Measurements from ENCODE around the gene DDOST.

DNA sequence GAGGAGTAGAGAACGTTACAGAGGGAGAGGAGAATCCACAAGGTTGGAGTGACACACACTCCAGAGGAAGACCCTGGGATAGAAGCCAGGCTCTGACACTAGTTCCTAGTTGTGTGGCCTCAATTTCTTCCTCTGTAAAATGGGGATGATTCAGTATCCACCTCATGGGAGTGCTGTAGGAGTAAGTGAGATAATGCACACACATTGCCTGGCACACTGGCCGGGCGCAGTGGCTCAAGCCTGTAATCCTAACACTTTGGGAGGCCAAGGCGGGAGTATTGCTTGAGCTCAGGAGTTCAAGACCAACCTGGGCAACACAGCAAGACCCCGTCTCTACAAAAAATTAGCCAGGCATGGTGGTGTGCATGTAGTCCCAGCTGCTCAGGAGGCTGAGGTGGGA lies 47.7 kb upstream of the DDOST start:
- TF ChIP-seq, protein P1, sequence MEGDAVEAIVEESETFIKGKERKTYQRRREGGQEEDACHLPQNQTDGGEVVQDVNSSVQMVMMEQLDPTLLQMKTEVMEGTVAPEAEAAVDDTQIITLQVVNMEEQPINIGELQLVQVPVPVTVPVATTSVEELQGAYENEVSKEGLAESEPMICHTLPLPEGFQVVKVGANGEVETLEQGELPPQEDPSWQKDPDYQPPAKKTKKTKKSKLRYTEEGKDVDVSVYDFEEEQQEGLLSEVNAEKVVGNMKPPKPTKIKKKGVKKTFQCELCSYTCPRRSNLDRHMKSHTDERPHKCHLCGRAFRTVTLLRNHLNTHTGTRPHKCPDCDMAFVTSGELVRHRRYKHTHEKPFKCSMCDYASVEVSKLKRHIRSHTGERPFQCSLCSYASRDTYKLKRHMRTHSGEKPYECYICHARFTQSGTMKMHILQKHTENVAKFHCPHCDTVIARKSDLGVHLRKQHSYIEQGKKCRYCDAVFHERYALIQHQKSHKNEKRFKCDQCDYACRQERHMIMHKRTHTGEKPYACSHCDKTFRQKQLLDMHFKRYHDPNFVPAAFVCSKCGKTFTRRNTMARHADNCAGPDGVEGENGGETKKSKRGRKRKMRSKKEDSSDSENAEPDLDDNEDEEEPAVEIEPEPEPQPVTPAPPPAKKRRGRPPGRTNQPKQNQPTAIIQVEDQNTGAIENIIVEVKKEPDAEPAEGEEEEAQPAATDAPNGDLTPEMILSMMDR (conservative IDR thresholded peaks at IDR 0.05; ENCODE audit: low read length) = no peak
- TF ChIP-seq EZH2phosphoT487 (IDR thresholded peaks at IDR 0.05; ENCODE audit: borderline replicate concordance, low read depth, low read length) = no peak

Data from OCI-LY7 (cell line).